H1 (cell line): ENCODE measurements around the gene ARHGAP22. TPM values are rescaled to one million over a fixed set of nuclear protein-coding genes. Genes with fewer than 3 reads are reported as not detected.
A peak's percentile ranks its signal among the peaks of the same experiment; 100 is the strongest.

ENCODE experiments used
- ATF2 ChIP-seq: IDR thresholded peaks from 2 replicates; pipeline ENCODE4 v1.6.1; 2012; ENCODE audit warnings: low read length, inconsistent platforms
- CHD7 ChIP-seq: fragments of 300-600 bp; sonication (generic); IDR thresholded peaks from 2 replicates; pipeline ENCODE4 v1.7.1; 2012; ENCODE audit warnings: low read length, moderate library complexity, mild to moderate bottlenecking, inconsistent platforms; ENCODE audit not compliant: insufficient replicate concordance
- E2F6 ChIP-seq: IDR thresholded peaks from 2 replicates; pipeline ENCODE4 v1.6.1; 2012; ENCODE audit warnings: inconsistent platforms
- KDM1A ChIP-seq: fragments of 200-600, 300-600 bp; sonication (generic); IDR thresholded peaks from 2 replicates; pipeline ENCODE4 v1.7.1; 2016; ENCODE audit warnings: mild to moderate bottlenecking, low read length, borderline replicate concordance
- NRF1 ChIP-seq: IDR thresholded peaks from 2 replicates; pipeline ENCODE4 v1.6.1; 2011; ENCODE audit warnings: mild to moderate bottlenecking, low read depth, low read length, improper control_type of control experiment
- RAD21 ChIP-seq, 2 experiments: IDR thresholded peaks in 1 of 2; conservative IDR thresholded peaks in 1 of 2; 2 replicates each; pipeline ENCODE4 v1.6.1; 2011; ENCODE audit warnings: low read depth in 2 of 2, low read length in 2 of 2, improper control_type of control experiment in 1 of 2, inconsistent platforms in 1 of 2, mild to moderate bottlenecking in 1 of 2, moderate library complexity in 1 of 2
- polyA plus RNA-seq, 7 experiments: library from polyadenylated mRNA; depleted of rRNA in 3 of 7; stranded (reverse) in 5 of 7; unstranded in 2 of 7; fragments of >200 nt in 5 of 7; fragments of 200-250 nt in 2 of 7; gene quantifications; 1 replicate in 5 of 7; 2 replicates in 1 of 7; 4 replicates in 1 of 7; pipeline versions ENCODE4 v1.2.1 to v1.2.3, GENCODE V29; 2011 to 2013; ENCODE audit warnings: missing spikeins in 2 of 7, mixed read lengths in 2 of 7
- total RNA-seq: library from RNA; stranded (reverse); fragmentation: NEBNext Ultra II Directional; extraction: Animal tissue kit (Norgen Biotek cat#: 25700); gene quantifications from 2 replicates; pipeline ENCODE4 v1.2.1, GENCODE V29; 2021

The ARHGAP22 gene
- total and polyA plus RNA-seq, 2 of the 8 experiments (the other 6 are each of a cell fraction or from before 2014, with no cell fraction given), result 3.6 to 11.2 TPM

- TF ChIP-seq CHD7 (peak; percentile 49), RAD21 (IDR thresholded peaks at IDR 0.05 in 1 of 2, conservative IDR thresholded peaks at IDR 0.05 in 1 of 2; ENCODE audit: low read depth in 2 of 2, low read length in 2 of 2) (no peak), NRF1 (no peak), ATF2 (no peak), E2F6 (no peak), KDM1A (no peak)
These were observed 67.7 kb downstream of the ARHGAP22 start (continued) for GRCh38 chr10:48536916-48537890.
